Superior temporal gyrus (tissue), 1 donor: ENCODE data around the gene NPLOC4.

Experiments
- DNase-seq: peaks from one replicate; pipeline ENCODE4 v3.0.0-alpha.2; 2016; ENCODE audit errors: extremely low spot score

Gene NPLOC4

GRCh38 chr17:81636505-81637288 lies at the start of gene NPLOC4, which contains the start of gene TSPAN10:
NPLOC4 (minus strand) TSS chr17:81637112; CDS start chr17:81636930, 182 bp downstream.
TSPAN10 (plus strand) TSS chr17:81637196; CDS start chr17:81642413, 5,217 bp downstream.
- peak; percentile 83 for DNase-seq

DNA sequence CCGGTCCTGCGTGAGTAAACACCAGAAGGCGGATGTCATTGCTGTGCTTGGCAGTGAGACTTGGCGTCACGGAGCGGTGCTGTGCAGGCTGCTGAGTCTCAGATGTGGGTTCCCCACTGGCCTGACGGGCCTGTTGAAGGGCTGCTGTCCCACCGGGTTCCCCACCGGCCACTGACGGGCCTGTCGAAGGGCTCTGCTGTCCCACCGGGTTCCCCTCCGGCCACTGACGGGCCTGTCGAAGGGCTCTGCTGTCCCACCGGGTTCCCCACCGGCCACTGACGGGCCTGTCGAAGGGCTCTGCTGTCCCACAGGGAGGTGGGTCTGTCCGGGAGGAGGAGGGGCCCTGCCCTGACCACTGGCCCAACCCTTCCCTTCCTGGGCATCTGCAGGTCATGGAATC lies 49.7 kb upstream of the NPLOC4 start:
- DNase-seq, result no peak

- DNase-seq, result no peak
Observed at GRCh38 chr17:81685108-81685507, 48.2 kb upstream of the NPLOC4 start.

GRCh38 chr17:81684442-81684911 lies 47.6 kb upstream of the NPLOC4 start:
- no peak for DNase-seq

DNA sequence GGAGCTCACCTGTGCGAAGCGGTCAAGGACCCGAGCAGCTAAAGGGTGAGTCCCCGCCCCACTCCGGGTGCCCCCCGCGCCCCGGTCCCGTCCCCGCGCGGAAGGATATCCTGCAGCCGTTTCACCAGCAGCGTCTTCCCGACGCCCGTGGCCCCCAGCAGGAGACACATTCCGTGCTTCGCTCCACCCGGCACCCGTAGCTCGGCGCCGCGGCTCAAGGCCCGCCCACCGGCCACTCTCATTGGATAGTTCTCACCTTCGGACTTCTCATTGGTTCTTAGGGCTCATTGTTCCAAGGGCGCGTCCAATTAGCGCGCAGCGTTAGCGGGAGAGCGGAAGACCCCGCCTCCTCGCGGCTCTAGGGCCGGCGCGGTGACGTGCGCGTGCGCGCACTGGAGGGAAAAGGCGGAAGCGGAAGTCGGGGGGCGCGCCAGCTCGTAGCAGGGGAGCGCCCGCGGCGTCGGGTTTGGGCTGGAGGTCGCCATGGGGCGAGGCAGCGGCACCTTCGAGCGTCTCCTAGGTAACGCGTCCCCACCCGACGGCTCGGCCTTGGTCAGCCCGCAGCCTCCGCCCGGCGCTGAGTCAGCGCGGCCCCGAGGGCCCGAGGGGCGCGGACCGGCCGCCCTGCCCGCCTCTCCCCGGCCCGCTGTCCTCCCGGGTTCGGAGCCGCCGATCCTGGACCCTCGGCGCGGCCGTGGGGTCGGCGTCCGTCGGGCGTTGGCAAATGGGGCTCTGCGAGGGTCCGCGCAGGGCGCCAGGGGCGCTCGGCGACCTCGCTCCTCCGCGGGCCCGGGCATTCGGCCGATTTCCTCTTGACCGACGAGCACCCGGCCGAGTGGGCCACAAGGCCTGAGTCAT lies 46.9 kb upstream of the NPLOC4 start, which contains the start of the genes ARL16 and HGS:
Gene ARL16 (minus strand): TSS at position 214 of the 858 bp plus-strand sequence. CDS start 44 bp downstream, at position 170.
Gene HGS (plus strand): TSS at position 428 of the 858 bp plus-strand sequence. CDS start 56 bp downstream, at position 484.
- DNase-seq, result peak; percentile 99

GRCh38 chr17:81683208-81683583 lies 46.3 kb upstream of the NPLOC4 start:
- DNase-seq, result no peak

GRCh38 chr17:81682565-81683207 lies 45.8 kb upstream of the NPLOC4 start:
- no peak for DNase-seq

GRCh38 chr17:81681672-81682071 lies 44.8 kb upstream of the NPLOC4 start:
- DNase-seq, result no peak

- DNase-seq, result no peak
Observed at GRCh38 chr17:81680150-81680549, 43.2 kb upstream of the NPLOC4 start.

GRCh38 chr17:81676906-81677305 lies 40.0 kb upstream of the NPLOC4 start:
- DNase-seq, result no peak

GRCh38 chr17:81675515-81676221 lies 38.8 kb upstream of the NPLOC4 start:
- peak; percentile 29 for DNase-seq

- DNase-seq, result no peak
Observed at GRCh38 chr17:81673561-81674258, 36.8 kb upstream of the NPLOC4 start.

- DNase-seq, result no peak
Observed at GRCh38 chr17:81672954-81673353, 36.0 kb upstream of the NPLOC4 start.

GRCh38 chr17:81672504-81672903 lies 35.6 kb upstream of the NPLOC4 start:
- DNase-seq, result no peak

DNA sequence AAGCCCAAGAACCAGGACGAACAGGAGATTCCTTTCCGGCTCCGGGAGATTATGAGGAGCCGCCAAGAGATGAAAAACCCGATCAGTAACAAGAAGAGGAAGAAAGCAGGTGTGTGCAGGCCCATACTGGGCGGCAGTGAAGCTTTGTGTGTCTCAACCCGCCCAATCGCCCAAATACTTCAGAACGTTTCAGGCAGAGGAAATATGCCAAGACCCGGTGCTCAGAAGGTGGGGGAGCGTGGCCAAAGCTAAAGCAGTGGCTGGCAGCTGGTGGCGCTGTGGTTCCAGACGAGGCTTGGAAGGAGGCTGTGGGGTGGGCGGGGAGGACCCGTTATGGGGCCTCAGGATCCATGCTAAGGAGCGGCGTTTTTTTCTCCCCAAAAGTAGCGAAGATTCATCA lies 30.8 kb upstream of the NPLOC4 start:
- no peak for DNase-seq

DNA sequence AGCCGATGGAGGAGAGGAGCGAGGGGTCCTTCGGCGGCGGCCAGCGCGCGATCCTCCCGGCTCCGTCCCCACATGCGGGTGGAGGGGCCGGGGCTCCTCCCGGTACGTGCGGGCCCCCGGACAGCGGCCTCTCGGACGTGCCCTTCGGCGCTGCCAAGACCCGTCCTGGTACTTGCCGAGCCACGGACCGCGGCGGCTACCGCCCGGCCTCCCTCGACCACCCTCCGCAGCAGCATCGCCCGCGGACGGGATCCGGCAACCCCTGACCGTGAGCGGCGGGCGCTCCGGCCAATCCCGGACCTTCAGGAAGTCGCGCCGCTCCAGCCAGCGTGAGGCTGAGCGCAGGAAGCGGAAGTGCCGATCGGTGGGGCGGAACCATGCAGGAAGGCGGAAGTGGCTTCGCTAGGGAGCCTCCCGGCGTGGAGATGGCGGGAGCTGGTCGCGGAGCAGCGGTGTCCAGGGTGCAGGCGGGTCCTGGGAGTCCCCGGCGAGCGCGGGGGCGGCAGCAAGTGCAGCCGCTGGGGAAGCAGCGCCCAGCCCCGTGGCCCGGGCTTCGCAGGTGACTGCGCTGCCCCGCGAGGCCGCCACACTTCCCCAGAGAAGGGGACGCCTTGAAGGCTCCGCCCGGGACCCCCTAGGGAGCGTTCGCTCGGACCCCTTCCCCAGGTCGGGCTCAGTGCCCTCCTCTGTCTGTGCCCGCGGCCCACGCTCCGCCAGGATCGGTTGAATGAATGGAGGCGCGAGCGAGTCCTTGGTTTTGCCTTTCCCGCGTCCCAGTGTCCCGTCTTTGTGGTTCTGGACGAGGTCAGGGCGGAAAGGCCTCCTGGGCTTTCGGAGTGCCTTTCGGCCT lies 29.7 kb upstream of the NPLOC4 start, which contains the start of the genes CCDC137 and OXLD1:
Gene CCDC137 (plus strand): TSS at position 396 of the 850 bp plus-strand sequence. CDS start 30 bp downstream, at position 426.
Gene OXLD1 (minus strand): TSS at position 264 of the 850 bp plus-strand sequence. CDS start 28 bp downstream, at position 236.
- DNase-seq, result peak; percentile 98

DNA sequence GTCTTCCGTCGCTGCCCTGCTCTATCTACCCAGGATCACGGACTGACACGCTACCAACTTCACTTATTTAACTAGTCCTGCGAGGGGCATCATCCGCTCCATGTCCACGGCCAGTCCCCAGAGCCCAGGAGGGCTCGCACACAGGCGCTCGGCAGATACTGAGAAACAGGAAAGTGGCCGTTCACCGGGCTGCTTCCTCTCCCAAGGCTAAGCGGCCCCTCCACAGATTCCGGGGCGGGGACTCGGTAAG lies 29.1 kb upstream of the NPLOC4 start:
- no peak for DNase-seq

GRCh38 chr17:81665205-81666091 lies 28.5 kb upstream of the NPLOC4 start:
- no peak for DNase-seq

GRCh38 chr17:81664051-81664470 lies 27.1 kb upstream of the NPLOC4 start:
- no peak for DNase-seq
